Stimulated activated CD4-positive, alpha-beta T cell treated with anti-CD3 and anti-CD28 coated beads, Interleukin-2, amount 100 ng/mL, for 48 hours (primary cell): ENCODE data around the gene BIRC6.
"Not testable (repeated sequence)": the region's sequence is repeated elsewhere in the genome, so short reads cannot be mapped to it uniquely, and the experiment has no call there.

Experiments used
- DNase-seq, 2 donors: peaks; one replicate each; pipeline ENCODE4 v3.0.0-alpha.2; 2020

Gene BIRC6

DNA sequence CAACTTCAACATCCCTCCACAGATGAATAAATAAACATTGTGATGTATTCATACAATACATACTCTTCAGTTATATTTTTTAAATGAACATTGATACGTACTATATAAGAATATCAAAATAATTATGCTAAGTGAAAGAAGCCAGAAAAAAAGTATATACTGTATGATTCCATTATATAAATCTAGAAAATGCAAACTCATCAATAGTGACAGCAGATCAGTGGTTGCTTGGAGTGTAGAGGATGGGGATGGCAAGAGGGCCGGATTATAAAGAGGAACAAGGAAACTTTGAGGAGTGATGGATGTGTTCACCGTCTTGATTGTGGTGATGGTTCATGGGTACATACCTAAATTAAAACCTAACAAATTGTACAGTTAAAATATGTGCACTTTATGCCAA is 268.0 kb downstream of the BIRC6 start:
- DNase-seq = no peak

DNA sequence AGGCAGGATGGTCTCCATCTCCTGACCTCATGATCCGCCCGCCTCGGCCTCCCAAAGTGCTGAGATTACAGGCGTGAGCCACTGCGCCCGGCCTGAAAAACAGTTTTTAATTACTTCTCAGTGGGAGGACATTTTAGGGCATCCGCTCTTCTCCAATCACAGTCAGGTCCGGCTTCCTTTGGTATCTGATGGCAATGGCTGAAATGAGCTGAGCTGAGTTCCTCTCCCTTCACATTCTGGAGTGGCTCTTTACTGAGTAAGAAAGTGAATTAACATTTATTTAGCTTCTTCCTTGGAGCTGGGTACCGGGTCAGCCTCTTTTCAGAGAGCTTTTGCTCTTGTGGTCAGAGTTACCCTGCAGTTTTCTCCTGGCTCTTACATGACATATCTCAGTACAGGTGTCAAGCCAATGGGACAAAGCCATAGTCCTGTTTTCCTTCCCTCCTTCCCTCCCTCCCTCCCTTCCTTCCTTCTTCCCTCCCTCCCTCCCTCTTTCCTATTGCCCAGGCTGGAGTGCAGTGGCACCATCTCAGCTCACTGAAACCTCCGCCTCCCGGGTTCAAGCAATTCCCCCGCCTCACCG is 269.9 kb downstream of the BIRC6 start:
- DNase-seq = no peak

DNA sequence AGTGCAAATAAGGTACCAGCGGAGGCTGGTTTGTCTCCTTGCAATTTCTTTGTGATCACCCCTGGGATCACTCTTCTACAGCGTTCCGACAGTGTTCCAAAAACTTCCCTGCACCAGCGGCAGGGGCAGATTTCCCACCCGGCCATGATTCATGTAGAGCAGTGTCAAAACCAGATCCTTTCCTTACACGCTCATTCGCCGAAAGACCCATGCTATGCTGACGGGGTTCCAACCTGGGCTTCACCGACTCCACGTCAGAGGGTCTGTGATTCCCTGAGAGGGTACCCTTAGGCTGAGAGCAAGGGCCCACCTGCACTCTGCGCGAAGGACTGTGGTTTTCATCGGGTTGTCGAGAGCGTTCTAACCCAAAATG is 270.6 kb downstream of the BIRC6 start:
- peak in 1 of 2 donors; percentile 23 for DNase-seq

DNA sequence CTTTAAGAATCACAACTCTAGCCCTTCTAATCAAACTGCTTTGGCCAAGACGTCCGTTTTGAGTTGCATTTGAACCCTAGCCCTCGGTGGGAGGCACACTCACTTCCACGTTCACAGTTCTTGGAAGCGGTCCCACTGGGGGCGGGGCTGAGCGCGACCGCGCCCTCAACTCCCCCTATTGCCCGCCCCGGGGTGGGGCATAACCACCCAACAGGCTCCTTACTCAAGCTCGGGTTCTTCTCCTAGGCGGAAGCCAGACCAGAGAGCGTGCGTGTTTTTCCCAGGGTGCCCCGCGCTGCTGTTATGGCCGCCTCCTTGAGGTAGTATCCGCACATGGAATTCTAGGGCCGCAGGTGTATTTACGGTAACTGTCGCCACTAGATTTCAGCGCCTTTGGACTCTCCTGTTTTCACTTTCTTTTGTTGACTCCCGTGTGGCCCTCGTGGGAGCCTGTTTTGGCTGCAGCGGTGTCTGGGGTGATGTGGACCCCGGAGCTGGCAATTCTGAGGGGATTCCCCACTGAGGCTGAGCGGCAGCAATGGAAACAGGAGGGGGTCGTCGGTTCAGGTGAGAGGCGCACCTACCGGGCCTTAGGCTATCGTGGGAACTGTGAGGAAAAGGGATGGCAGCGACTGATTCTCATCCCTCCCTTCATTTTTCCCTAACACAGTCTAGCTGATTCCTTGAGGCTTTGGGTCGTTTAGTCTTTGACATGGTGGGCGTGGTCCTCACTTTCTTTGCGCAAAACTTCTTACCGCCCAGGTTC is 271.2 kb downstream of the BIRC6 start, which contains the start of gene TTC27:
Gene TTC27 (plus strand): TSS at position 237 of the 766 bp plus-strand sequence. CDS start 243 bp downstream, at position 480.
- DNase-seq = peak; percentile 94

DNA sequence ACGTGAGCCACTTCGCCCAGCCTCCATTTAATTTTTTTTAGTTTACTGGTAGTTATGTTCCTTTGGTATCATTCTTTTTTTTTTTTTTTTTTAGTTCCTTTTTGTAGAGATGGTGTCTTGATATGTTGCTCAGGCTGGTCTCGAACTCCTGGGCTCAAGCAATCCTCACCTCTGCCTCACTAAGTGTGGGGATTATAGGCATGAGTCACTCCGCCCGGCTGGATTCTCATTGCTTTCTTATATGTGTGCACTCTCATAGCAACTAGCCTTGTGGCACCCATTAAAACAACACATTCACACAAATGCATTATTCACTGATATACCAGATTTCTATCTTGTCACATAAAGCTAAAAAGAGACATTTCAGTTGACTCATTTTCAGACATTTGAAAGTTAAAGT is 275.3 kb downstream of the BIRC6 start:
- peak; percentile 6 to 15 for DNase-seq

DNA sequence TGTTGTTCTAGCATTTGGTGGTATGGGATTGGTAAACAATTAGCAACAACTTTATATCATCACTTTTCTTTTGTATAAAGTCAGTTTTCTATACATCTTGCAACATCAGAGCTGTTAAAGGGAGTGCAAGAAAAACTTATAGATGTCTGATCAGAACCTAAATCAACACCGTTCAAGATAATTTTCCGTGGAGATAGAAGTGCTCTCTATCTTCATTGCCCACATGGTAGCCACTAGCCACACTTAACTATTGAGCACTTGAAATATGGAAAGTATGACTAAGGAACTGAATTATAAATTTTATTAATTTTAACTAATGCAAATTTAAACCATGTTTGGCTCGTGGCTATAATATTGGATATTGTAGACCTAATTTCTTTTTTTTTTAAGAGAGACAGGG is 276.2 kb downstream of the BIRC6 start:
- DNase-seq = no peak

DNA sequence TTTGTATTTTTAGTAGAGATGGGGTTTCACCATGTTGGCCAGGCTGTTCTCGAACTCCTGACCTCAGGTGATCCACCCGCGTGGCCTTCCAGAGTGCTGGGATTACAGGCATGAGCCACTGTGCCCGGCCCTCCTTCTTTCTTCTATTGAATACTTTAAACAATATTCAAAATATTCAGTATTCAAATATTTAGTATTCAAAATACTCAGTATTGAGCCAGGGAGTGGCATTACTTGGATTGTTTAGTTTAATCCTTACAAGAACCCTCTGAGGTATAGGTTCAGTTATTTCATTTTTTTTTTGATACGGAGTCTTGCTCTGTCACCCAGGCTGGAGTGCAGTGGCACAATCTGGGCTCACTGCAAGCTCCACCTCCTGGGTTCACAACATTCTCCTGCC is 281.7 kb downstream of the BIRC6 start:
- DNase-seq = not testable (repeated sequence)

DNA sequence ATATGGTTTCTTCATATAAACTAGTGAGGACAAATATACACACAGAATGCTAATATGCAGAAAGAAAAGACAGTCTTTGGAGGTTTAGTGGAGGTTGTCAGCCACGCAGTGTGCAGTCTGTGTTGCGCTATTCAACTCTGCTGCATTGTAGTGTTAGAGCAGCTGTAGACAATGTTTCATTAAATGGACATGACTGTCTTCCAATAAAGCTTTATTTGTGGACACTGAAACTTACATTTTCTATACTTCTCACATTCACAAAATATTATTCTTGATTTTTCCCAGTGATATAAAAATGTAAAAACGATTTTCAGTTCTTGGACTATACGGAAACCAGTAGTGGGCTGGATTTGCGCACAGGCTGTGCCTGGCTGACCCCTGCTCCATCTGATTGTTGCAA is 284.4 kb downstream of the BIRC6 start:
- DNase-seq = no peak

DNA sequence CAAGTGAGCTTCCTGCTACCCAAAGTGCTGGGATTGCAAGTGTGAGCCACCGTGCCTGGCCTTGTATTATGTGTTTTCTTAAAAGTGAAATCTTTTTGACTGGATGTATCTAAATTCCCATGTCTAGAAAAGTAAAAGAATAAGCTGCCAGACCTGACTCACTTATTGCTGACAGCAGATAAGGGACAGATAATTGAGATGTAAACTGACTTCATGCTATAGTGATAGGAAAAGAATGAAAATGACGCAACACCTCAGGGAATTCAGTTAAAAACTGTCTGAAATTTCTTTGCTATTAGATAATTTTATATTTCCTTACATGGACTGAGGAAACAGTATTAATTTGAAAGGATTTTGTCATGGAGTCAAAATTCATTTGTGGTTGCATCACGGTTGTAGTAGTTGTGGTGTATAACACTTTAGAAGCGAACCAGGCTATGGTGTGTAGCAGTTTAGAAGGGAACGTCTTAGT is 290.4 kb downstream of the BIRC6 start:
- no peak for DNase-seq

DNA sequence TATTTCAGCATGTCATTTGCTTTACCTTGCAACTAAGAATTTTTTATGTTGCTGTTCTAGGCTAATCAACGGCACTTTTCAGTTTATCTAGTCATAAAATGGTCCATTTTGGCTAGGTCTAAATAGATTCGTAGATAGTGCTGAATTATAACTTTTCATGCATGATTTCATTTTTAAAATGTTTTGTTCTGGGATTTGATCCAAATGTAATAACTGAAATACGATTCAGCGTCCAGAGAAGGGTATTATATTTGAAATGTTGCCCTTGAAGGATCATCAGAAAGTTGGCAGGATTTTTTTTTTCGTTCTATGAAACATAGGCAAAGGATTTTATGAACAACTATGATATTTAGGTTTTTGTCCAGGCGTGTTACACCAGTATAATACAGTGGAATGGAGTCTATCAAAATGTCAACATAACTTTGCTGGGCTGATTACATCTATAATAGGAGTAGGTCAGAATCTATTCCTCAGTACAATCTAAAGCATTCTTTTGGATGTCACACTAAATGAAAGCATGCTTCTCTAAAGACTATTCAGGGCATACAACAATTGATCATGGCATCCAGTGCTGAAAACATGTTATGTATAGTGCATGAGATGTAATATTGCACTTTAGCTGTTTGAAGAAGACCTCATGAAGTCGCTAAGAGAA is 295.9 kb downstream of the BIRC6 start:
- no peak for DNase-seq

DNA sequence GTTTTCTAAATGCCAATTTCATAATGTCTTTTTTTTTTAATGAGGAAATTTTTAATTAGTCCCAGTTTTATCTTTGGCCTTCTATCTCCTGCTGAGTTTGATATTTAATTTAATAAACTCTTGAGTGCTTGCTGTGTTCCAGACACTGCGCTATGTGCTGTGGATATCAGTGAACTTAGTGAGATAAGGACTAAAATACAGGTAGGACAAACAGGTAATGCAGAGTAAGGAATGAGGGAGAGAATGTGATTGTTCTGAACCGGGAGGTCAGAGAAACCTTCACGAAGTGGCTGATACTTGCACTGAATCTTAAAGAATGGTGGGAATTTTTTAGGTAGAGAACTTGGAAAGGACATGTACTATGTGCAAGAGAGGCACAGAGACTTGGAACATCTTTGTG is 299.2 kb downstream of the BIRC6 start:
- no peak for DNase-seq

DNA sequence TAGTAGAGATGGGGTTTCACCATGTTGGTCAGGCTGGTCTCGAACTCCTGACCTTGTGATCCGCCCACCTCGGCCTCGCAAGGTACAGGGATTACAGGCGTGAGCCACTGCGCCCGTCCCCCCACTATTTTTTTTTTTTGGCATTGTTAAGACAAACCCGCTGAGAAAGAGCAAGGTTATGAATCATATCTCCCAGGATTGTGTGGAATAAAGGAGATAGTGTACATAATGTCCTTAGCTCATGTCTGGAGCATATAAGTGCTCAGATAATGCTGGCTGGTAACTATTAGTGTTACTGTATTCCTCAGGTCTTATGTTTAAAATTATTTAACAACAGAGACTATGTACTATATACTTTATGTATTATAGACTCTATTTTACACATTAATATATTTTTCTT is 307.0 kb downstream of the BIRC6 start:
- no peak for DNase-seq

DNA sequence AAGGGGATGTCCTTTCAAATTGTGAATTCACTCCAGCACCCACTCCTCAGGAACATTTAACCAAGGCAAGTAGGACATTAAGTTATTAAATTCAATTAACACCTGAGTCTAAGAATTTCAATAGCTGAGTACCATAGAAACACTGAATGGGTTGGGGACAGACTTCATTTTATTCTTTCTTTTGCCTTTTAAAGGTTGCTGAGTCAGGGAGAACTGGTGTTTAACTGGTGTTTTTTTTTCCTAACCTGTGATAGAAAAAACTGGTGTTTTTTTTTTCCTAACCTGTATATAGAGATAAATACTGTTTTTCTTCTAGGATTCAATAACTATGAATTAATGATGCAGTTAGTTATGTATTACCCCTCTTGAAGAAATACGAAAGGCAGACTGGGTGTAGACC is 309.9 kb downstream of the BIRC6 start:
- DNase-seq = no peak

DNA sequence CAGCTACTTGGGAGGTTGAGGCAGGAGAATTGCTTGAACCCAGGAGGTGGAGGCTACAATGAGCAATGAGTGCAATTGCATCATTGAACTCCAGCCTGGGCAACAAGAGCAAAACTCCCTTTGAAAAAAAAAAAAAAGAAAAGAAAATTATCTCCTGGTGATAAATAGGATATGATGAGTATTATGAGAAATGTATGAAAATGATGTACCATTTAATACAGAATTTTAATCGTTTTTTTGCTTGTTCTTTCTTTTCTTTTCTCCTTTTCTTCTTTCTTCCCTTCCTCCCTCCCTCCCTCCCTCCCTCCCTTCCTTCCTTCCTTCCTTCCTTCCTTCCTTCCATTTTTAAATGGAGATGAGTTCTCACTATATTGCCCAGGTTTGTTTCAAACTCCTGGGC is 311.4 kb downstream of the BIRC6 start:
- DNase-seq = no peak
